ENCODE results near the gene TSHZ2.

TSHZ2 gene

GRCh38 chr20:53243152-53243551 lies 271.0 kb downstream of the TSHZ2 start:
- DNase-seq (ENCODE audit: low read depth), result no peak

GRCh38 chr20:53244711-53245110 lies 272.6 kb downstream of the TSHZ2 start:
- no peak for DNase-seq (ENCODE audit: low read depth)

- no peak for DNase-seq (ENCODE audit: low read depth)
Measured at GRCh38 chr20:53245574-53245973, 273.4 kb downstream of the TSHZ2 start.

GRCh38 chr20:53247468-53248103 lies 275.4 kb downstream of the TSHZ2 start:
- DNase-seq (ENCODE audit: low read depth), result no peak

- DNase-seq (ENCODE audit: low read depth), result no peak
Measured at GRCh38 chr20:53250456-53250855, 278.3 kb downstream of the TSHZ2 start.

- no peak for DNase-seq (ENCODE audit: low read depth)
Measured at GRCh38 chr20:53252002-53252401, 279.8 kb downstream of the TSHZ2 start.

GRCh38 chr20:53253668-53254067 lies 281.5 kb downstream of the TSHZ2 start:
- DNase-seq (ENCODE audit: low read depth), result no peak

GRCh38 chr20:53255102-53255710 lies 283.0 kb downstream of the TSHZ2 start:
- DNase-seq (ENCODE audit: low read depth), result no peak

- no peak for DNase-seq (ENCODE audit: low read depth)
Measured at GRCh38 chr20:53258741-53259140, 286.6 kb downstream of the TSHZ2 start.

- no peak for DNase-seq (ENCODE audit: low read depth)
Measured at GRCh38 chr20:53260168-53260567, 288.0 kb downstream of the TSHZ2 start.

- DNase-seq (ENCODE audit: low read depth), result no peak
Measured at GRCh38 chr20:53260591-53260990, 288.4 kb downstream of the TSHZ2 start.

GRCh38 chr20:53262365-53262764 lies 290.2 kb downstream of the TSHZ2 start:
- no peak for DNase-seq (ENCODE audit: low read depth)

GRCh38 chr20:53263554-53264438 lies 291.6 kb downstream of the TSHZ2 start:
- no peak for DNase-seq (ENCODE audit: low read depth)

- no peak for DNase-seq (ENCODE audit: low read depth)
Measured at GRCh38 chr20:53264604-53265003, 292.4 kb downstream of the TSHZ2 start.

GRCh38 chr20:53265304-53265875 lies 293.2 kb downstream of the TSHZ2 start:
- no peak for DNase-seq (ENCODE audit: low read depth)

GRCh38 chr20:53269380-53269779 lies 297.2 kb downstream of the TSHZ2 start:
- no peak for DNase-seq (ENCODE audit: low read depth)

- DNase-seq (ENCODE audit: low read depth), result no peak
Measured at GRCh38 chr20:53270792-53271375, 298.7 kb downstream of the TSHZ2 start.

- no peak for DNase-seq (ENCODE audit: low read depth)
Measured at GRCh38 chr20:53274365-53274764, 302.2 kb downstream of the TSHZ2 start.

GRCh38 chr20:53274807-53275206 lies 302.6 kb downstream of the TSHZ2 start:
- no peak for DNase-seq (ENCODE audit: low read depth)

- no peak for DNase-seq (ENCODE audit: low read depth)
Measured at GRCh38 chr20:53276143-53276542, 304.0 kb downstream of the TSHZ2 start.

GRCh38 chr20:53278555-53278954 lies 306.4 kb downstream of the TSHZ2 start:
- DNase-seq (ENCODE audit: low read depth), result no peak

GRCh38 chr20:53279735-53280134 lies 307.6 kb downstream of the TSHZ2 start:
- no peak for DNase-seq (ENCODE audit: low read depth)

All from CMK (cell line).